ENCODE data around the gene LCORL. TPM values are rescaled to one million over a fixed set of nuclear protein-coding genes. Genes with fewer than 3 reads are reported as not detected.
A peak's percentile ranks its signal among the peaks of the same experiment; 100 is the strongest.
"Not testable (repeated sequence)": the region's sequence is repeated elsewhere in the genome, so short reads cannot be mapped to it uniquely, and the experiment has no call there.

Gene LCORL
- polyA plus RNA-seq, 1 donor = 10.0 TPM

DNA sequence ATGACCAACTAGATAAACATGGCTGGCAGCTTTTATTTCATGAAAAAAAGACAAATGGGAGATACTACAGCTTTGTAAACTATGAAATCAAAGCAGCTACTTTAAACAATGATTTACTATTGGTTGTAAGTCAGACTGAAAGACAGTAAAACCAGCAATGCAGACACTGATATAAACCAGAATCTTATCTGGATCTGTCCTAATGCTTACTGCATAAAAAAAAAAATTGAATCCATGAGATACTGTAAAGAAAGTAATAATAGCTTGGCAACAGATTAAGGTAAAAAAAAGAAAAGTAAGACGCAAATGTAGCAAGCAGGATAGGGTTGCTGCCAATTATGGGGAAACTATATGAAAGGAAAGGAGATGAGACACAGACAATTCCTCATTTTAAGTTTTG, 7.3 kb downstream of the LCORL start:
- no peak for DNase-seq

DNA sequence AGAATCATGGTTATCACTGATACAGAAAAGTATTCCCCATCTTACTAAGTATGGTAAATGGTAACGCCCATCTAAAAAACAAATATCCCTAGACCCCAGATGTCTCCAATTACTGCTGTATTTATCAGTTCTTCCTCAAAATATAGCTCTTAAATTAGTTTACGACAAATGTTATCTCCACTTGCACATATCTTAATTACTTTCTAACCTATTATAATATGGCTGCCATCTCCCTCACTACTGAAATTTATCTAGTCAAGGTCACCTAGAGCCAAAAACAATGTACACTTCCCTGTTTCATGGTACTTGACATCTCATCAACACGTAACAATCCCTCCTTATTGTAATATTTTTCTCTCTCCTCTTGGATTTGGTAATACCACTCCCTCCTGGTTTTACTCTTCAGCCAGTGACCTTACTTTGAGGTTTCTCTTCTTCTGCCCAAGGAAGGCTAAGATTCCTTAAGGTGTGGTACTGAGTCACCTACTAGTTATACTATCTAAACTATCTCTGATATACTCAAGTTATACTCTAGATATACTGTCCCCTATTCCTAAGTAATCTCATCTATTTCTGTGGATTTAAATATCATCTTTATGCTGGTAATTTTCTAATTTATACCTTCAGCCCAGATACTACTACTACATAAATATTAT, 8.6 kb downstream of the LCORL start:
- DNase-seq = no peak

DNA sequence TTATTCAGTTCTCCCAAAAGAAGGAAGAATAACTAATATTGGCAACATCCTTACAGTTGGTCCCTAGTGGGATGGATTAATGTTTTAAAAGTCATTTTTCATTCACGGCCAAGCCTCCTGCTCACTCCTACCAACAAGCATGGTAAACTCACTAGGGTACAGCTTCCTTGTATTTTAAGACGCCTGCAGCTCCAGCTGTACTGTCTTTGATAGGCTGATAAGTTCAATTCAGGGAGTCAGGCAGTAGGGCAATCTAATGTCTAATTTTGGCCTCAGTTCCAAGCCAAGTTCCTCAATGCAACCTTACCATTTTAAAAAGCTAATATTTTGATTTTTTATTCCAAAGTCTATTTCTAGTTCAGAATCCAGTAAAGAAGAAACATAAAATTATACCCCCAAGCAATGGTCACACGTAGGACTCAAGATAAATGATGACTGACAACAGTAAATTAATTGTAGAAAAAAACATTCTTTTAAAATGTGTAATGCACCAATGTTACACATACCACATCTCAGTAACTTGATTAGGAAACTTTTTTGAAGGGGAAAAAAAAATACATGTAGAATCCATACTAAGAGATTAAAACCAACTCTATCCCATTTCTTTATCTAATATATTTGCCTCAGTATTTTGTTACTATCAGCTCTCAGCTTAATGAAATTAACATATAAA, 9.3 kb downstream of the LCORL start:
- DNase-seq = no peak

DNA sequence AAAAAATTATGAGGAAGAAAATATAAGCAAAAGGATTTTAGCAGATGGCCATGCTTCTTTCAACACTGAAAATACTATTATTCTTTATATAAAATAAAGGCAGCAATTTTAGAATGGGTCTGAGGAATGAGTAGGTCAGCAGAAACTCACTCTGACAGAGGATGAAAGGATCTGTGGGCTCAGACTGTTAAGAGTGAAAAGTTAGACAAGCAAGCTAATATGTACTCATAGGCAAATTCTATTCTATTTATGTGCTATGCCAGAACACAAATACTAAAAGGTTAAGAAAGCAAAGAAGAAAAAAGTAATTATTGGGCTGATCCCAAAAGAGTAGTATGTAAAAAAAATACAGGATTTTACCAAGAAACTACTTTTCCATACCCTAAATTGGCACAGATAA, 13.9 kb downstream of the LCORL start:
- no peak for DNase-seq

DNA sequence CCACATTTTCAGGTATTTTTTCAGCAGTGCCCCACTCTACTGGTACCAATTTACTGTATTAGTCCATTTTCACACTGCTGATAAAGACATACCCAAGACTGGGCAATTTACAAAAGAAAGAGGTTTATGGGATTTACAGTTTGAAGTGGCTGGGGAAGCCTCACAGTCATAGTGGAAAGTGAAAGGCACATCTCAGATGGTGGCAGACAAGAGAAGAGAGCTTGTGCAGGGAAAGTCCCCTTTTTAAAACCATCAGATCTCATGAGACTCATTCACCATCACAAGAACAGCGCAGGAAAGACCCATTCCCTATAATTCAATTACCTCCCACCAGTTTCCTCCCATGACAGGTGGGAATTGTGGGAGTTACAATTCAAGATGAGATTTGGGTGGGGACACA, 15.1 kb downstream of the LCORL start:
- not testable (repeated sequence) for DNase-seq

DNA sequence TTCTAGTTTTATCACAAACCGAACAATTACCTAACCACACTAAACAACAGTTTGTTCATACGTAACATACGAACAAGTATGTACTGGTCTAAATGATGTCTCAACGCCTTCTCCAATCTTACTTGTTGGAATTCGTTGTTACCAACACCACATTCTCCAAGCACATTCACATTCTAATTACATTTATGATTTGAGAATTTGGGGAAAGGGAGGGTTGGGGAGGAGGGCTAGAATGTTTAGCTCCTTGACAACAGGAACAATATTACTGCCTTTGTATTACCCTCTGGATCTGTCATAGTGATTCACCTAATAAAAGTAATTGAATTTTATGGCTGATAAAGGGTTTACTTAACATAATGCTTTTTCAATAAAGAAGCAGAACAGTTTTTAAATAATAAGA, 24.4 kb downstream of the LCORL start:
- DNase-seq = no peak

DNA sequence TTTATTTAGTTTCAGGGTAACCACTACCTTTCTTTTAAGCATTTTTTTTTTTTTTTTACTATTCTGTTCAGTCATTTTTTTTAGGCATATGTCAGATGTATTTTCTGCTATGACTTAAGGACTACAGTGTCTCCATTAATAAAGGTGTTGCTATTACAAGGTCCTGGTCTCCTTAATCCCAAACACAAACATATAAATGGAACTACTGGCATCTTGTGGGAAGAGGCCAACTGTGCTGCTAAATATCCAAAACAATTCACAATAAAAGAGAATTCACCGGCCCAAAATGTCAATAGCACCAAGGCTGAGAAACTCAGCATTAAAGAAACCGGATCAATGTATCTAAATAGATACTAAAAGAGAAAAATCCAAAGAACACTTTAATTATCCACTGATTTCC, 26.4 kb downstream of the LCORL start:
- no peak for DNase-seq

DNA sequence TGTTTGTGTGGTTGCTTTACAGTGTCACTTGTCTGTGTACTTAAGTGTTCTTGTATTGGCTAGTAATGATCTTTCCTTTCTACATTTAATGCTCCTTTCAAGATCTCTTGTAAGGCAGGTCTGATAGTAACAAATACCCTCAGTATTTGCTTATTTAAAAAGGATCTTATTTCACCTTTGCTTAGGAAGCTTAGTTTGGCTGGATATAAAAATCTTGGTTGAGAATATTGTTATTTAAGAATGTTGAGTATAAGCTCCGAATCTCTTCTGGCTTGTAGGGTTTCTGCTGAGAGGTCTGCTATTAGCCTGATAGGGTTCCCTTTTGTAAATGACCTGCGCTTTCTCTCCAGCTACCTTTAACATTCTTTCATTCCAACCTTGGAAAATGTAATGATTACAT, 35.7 kb downstream of the LCORL start:
- no peak for DNase-seq

DNA sequence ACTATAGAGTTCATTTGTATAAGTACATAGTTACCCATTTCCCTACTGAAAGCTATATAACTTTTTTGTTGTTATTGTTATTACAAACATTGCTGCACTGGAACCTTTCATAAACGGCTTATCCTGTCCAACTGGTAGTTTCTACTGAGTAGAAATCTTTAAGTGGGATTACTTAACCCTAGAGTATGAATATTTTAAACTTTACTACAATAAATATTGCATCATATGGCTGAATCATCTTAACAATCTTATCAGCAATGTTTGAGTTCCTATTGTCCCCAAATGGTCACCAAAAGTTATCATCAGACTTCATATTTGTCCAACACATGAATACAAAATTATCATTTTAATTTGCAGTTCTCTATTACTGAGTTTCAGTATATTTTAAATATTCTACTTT, 40.5 kb downstream of the LCORL start:
- DNase-seq = no peak

DNA sequence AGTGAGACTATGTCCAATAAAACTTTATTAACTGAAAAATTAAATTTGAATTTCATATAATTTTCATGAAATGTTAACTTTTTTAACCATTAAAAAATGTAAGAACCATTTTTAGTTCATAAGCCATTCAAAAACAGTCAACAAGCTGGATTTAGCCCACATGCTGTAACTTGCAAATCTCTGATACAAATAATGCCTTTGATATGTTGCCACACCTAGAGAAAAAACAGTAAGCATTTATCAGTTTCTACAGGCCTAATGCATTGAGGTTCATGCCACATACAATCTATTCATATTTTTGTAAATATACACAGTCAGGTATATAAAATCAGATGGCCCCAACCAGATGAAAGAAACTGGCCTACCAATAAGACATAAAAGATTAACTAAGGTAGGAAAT, 52.8 kb downstream of the LCORL start:
- DNase-seq = no peak

DNA sequence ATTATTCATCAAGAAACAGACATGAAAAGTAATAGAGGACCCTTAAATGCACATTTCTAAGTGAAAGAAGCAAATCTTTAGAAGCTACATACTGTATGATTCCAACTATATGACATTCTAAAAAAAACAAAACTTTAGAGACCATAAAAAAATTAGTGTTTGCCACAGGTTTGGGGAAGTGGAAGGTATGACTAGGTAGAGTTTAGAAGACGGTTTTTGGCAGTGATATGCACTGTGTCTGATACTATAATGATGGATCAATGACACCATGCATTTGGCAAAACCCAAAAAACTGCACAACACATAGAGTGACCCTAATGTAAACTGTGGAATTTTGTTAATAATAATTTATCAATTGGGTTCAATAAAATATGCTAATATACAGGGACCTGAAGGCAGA, 54.5 kb downstream of the LCORL start:
- no peak for DNase-seq

DNA sequence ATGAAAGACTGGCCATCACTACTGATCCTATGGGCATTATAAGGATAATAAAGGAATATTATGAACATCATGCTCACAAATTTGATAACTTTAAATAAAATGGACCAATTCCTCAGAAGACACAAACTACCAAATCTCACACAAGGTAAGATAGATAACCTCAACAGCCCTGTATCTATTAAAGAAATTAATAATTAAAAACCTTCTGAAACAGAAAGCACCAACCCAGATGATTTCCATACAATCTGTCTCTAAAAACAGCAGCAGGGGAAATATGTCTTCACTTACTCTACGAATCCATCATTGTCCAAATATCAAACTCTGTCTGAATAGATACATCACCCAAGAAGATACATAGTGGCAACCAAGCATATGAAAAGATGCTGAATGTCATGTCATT, 55.2 kb downstream of the LCORL start:
- no peak for DNase-seq

DNA sequence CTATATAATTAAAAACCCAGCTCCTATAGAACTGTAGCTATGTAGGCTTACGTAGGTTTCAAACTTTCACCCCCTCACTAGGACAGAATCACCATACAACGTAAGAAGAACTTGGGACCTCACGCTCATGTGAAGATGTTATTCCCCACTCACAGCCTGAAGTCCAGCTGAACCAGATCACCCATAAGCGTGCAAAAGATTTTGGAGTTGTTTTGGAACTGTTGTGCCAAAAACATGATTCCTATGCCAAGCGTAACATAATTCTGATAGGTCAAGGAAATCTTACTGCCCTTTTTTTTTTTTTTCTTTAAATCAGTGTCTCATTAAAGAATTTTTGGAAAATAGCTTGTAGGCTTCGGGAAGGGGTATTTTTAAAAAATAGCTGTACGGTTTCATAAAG, 57.0 kb downstream of the LCORL start:
- DNase-seq = peak; percentile 5

DNA sequence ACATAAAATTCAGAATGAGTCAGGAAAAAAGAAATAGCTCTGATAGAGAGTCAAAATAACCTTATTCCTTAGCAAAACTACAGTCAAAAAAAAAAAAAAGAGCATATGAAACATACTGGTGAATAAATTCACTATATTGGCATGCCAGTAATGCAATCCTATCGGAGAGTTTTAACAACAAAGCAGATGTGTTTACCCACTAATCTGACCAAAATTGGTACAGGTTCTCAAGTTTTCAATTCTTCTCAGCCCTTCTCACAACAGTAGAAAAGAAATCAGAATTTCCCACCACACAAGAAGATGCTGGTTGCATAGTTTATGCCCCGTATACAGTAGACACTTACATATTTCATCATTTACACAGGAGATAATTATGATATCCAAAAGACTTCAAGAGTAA, 59.4 kb downstream of the LCORL start:
- no peak for DNase-seq

DNA sequence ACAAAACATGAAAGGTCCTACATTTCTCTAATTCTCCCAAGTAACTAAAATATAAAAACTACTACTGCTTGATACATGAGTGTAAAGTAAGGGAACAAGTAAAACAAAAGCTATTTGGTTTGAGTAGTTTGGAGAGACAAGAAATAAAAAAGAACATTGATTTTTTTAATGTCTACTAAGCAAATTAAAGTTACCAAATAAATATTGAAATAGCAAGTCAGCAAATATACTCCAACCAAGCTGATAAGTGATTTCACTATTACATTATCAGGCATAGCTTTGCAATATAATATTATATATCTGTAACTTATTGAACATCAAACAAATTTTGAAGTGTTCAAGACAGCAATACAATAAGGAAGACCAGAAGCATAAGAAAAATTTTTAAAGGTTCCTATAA, 60.3 kb downstream of the LCORL start:
- no peak for DNase-seq

DNA sequence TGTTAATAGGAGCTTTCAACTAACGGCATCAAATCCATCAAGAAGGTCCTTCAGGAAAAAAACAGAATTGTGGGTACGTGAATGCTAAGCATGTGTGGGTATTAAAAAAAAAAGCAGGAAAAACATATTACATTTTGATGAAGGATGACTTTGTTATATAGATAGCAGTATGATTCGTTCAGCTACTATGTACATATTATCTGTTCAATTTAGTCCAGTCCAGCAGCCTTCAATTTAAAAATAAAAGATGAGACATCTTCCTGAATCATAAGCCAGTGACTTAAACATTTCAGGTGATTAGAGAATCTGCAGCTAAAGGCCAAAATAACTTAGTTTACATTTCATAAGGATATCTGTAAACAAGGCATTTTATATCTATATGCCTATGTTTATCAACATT, 63.4 kb downstream of the LCORL start:
- DNase-seq = no peak

DNA sequence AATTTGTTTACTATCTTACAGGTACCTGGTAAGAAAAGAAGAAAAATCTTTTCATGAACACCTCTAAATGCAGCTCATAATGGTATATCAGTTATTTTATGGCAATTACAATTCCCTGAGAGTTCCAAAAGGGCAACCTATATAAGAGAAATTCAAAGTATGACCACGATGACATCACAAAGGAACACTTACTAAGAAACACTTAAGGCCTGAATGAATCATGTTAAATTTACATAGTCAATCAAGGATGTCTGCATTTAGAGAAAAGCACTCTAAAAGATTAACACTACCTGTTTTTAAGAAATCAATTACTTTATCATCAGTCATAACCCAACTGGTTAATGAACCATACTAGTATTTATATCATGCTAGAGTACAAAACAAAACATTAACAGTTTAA, 63.9 kb downstream of the LCORL start:
- no peak for DNase-seq

DNA sequence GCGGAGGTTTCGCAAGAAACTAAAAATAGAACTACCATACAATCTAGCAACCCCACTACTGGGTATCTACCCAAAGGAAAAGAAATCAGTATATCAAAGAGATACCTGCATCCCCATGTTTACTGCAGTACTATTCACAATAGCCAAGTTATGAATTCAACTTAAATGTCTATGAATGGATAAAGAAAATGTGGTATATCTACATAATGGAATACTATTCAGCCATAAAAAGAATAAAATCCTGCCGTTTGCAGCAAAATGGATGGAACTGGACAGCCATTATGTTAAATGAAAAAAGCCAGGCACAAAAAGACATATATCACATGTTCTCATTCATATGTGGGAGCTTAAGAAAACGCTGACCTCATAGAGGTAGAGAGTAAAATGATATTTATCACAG, 65.3 kb downstream of the LCORL start:
- no peak for DNase-seq

DNA sequence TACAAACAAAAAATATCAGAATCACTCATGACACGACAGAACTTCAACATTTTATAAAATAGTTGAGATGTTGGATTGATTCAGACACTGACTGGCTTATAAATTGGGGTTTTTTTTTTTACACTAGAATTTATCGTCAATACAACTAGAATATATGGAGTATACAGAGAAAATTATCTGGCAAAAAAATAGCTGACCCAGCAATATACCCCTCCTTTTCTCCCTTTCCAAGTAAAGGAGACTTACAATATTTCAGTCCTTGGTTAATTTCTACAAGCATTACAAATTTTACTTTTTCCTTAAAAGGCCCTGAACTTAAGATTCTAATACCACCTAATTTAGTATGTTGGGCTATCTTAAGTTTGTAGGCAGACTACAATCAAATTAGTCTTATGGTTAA, 76.3 kb downstream of the LCORL start:
- DNase-seq = no peak

DNA sequence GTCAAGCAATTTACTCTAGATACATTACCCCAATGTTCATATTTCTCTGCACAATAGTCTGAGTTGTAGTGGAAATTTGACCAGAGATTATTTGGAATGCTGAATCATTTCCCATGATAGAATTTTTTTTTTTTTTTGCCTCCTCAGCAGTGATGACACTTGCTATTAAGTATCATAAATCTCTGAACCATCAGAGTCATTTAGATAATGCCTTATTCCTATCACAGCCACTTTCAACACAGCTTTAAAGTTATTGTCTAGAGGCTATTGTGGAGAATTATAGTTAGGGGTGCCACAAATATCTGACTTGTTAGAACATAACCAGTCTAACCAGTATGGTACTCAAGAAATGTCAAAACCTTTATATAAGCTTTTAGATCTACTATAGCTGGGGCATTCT, 79.8 kb downstream of the LCORL start:
- DNase-seq = no peak

DNA sequence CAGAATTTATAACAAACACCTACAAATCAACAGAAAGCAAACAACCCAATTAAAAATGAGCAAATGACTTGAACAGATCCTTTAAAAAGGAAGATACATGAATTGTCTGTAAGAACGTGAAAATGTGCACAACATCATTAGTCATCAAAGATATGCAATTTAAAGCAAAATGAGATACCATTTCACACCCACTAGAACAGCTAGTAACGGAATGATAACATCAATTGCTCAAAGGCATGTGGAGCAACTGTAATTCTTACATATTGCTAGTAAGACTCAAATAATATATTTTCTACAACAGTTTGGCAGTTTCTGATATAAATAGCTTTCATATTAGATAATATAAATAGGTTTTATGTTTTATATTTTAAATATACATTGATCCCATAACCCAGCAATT, 82.5 kb downstream of the LCORL start:
- DNase-seq = no peak

DNA sequence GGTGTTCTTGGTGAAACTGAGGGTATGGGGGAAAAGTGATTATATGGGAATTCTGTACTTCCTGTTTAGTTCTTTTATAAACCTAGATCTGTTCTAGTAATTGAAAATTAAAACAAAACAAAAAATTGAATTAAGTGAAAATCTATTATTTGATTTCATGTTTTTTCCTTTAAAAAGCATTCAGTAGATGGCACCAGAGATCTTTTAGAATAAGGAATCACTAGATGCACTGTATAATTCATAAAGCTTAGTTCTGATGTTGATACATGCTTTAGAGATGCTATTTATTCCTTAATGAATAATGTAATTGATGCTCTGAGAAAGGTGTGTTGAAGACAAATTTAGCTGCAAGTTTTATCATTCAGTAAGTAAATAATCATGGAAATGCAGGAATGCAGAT, 87.3 kb downstream of the LCORL start:
- DNase-seq = no peak

DNA sequence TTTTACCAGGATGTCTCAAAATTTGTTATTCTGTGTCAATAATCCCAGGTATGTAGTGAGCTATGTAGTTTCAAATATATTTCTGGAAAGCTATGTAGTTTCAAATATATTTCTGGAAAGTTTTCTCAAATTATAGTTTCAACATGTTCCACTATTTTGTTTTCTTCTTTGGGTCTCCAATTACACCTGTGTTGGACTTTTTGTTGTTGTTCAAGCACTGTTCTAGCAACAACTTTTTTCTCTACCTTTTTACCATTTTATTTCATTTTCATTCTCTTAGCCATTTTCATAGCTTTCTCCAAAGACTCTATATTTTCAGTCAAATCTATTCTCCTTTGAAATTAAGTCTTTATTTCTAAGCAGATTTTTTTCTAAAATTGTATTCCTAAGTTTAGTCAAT, 88.4 kb downstream of the LCORL start:
- no peak for DNase-seq

DNA sequence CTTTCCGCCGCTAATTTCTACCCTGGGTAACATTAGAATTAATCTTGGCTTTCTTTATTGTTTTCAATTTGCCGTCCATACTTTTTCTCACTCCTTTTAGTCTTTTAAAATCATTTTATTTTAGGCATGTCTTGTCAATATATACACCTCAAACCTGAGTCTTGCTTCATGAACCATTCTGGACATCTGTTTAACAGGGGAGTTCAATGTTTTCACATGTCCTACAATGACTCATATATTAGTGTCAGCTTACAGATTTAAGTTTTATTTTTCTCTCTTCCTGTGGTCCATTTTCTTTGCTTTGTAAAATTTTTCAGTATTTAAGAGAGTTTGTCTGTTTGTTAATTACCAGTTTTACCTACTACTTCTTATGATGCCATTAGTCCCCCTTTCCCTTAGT, 89.5 kb downstream of the LCORL start:
- no peak for DNase-seq

DNA sequence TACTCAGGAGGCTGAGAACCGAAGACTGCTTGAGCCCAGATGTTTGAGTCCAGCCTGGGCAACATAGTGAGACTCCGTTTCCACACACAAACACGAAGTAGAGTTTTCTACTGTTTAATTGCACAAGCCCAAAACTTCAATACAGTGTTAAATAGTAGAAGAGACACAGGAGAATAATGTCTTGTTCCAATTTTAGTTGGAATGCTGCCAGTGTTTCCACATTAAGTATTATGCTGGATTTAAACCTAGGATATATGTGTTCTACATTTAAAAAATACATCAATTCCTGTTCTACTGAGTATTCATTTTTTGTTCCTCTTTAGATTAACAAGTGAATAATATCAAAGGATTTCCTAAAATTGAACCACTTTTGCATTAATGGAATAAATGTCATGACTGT, 91.3 kb downstream of the LCORL start:
- peak; percentile 8 for DNase-seq

Measured in hindlimb muscle (tissue), 1 donor.